Measurements from ENCODE around the gene NSRP1.

DNA sequence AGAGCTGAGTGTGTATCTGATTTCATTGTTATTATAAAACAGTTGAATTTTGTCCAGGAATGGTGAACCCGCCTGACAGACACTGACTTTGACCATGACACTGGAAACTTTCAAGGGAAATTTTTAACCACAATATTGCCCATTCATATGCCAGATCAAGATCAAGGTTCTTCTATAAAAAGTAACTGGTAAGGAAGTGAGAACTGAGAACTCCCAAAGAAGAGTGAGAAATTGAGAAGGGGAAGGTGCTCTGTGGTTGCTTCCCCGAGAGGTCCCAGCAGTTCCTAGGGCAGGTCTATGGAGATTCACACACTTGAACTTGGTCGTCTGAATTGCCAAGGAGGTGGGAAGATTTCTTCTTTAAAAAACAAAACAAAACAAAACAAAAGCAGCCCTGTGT is 91.6 kb downstream of the NSRP1 start:
- no peak for TF ChIP-seq ZNF610 (tag by site-specific recombination; IDR thresholded peaks at IDR 0.05; ENCODE audit: borderline replicate concordance)
- TF ChIP-seq, protein P1, sequence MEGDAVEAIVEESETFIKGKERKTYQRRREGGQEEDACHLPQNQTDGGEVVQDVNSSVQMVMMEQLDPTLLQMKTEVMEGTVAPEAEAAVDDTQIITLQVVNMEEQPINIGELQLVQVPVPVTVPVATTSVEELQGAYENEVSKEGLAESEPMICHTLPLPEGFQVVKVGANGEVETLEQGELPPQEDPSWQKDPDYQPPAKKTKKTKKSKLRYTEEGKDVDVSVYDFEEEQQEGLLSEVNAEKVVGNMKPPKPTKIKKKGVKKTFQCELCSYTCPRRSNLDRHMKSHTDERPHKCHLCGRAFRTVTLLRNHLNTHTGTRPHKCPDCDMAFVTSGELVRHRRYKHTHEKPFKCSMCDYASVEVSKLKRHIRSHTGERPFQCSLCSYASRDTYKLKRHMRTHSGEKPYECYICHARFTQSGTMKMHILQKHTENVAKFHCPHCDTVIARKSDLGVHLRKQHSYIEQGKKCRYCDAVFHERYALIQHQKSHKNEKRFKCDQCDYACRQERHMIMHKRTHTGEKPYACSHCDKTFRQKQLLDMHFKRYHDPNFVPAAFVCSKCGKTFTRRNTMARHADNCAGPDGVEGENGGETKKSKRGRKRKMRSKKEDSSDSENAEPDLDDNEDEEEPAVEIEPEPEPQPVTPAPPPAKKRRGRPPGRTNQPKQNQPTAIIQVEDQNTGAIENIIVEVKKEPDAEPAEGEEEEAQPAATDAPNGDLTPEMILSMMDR (tag by site-specific recombination; IDR thresholded peaks at IDR 0.05): no peak
- no peak for TF ChIP-seq KLF7 (tag by site-specific recombination; IDR thresholded peaks at IDR 0.05; ENCODE audit: borderline replicate concordance)
- TF ChIP-seq ZNF792 (tag by site-specific recombination; IDR thresholded peaks at IDR 0.05): no peak
- TF ChIP-seq, protein P2, sequence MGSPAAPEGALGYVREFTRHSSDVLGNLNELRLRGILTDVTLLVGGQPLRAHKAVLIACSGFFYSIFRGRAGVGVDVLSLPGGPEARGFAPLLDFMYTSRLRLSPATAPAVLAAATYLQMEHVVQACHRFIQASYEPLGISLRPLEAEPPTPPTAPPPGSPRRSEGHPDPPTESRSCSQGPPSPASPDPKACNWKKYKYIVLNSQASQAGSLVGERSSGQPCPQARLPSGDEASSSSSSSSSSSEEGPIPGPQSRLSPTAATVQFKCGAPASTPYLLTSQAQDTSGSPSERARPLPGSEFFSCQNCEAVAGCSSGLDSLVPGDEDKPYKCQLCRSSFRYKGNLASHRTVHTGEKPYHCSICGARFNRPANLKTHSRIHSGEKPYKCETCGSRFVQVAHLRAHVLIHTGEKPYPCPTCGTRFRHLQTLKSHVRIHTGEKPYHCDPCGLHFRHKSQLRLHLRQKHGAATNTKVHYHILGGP (tag by site-specific recombination; IDR thresholded peaks at IDR 0.05): no peak
- TF ChIP-seq, protein P3, sequence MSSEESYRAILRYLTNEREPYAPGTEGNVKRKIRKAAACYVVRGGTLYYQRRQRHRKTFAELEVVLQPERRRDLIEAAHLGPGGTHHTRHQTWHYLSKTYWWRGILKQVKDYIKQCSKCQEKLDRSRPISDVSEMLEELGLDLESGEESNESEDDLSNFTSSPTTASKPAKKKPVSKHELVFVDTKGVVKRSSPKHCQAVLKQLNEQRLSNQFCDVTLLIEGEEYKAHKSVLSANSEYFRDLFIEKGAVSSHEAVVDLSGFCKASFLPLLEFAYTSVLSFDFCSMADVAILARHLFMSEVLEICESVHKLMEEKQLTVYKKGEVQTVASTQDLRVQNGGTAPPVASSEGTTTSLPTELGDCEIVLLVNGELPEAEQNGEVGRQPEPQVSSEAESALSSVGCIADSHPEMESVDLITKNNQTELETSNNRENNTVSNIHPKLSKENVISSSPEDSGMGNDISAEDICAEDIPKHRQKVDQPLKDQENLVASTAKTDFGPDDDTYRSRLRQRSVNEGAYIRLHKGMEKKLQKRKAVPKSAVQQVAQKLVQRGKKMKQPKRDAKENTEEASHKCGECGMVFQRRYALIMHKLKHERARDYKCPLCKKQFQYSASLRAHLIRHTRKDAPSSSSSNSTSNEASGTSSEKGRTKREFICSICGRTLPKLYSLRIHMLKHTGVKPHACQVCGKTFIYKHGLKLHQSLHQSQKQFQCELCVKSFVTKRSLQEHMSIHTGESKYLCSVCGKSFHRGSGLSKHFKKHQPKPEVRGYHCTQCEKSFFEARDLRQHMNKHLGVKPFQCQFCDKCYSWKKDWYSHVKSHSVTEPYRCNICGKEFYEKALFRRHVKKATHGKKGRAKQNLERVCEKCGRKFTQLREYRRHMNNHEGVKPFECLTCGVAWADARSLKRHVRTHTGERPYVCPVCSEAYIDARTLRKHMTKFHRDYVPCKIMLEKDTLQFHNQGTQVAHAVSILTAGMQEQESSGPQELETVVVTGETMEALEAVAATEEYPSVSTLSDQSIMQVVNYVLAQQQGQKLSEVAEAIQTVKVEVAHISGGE (tag by site-specific recombination; conservative IDR thresholded peaks at IDR 0.05; ENCODE audit: low read depth): no peak
- TF ChIP-seq ZNF16 (tag by site-specific recombination; IDR thresholded peaks at IDR 0.05; ENCODE audit: low read depth): no peak
- no peak for TF ChIP-seq ZNF175 (tag by site-specific recombination; IDR thresholded peaks at IDR 0.05)
